ENCODE measurements around the gene HSF2BP.
"Not testable (repeated sequence)": the region's sequence is repeated elsewhere in the genome, so short reads cannot be mapped to it uniquely, and the experiment has no call there.

Gene HSF2BP

DNA sequence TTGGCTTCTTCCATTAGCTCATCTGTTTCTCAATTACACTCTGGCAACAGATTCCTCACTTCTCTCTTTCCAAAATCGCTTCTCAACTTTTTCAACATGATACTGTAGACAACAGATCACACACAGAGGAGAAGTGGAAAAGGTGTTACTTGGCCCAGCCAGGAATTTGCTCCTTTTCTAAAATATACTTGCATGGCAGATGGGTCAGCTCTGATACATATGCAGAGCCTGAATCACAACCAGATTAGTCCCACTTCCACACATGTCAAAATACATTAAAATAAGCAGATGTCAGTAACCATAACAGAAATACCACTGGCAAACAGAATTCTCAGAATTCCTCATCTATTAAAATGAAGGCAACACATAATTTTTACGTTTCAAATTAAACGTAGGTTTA, 89.1 kb downstream of the HSF2BP start:
- H3K27ac ChIP-seq (ENCODE audit: low read depth in 2 of 2, low read length in 2 of 2); H3K9ac ChIP-seq (ENCODE audit: low read depth in 1 of 2, low read length in 2 of 2); H3K9me3 ChIP-seq (ENCODE audit: control insufficient read depth in 2 of 2, low read length in 2 of 2); H3K27me3 ChIP-seq (ENCODE audit: control insufficient read depth in 2 of 2, insufficient read depth in 2 of 2, low read length in 2 of 2); H3K4me3 ChIP-seq (ENCODE audit: low read length in 2 of 2); H3K36me3 ChIP-seq (ENCODE audit: control insufficient read depth in 2 of 2, insufficient read depth in 2 of 2, low read length in 2 of 2); H3K4me1 ChIP-seq (ENCODE audit: control insufficient read depth in 2 of 2, insufficient read depth in 2 of 2, low read length in 2 of 2): not testable (repeated sequence)

DNA sequence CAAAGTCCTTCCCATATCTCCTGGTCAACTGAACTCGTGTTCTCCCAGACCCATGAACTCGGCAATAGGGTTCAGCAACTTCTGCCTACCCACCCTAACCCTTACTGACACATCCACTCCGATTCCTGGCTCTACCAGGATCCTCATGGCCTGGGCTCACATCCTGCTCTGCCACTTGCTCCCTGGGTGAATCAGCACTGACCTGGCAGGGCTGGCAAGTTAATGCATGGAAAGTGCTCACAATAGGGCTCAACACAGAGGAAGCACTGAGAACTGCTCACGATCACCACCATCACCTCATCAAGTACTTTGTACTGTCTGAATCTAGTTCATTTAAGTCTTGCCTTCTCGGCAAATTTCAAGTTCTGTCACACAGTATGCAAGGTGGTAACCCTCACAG, 96.8 kb downstream of the HSF2BP start:
- H3K9ac ChIP-seq (ENCODE audit: low read depth in 1 of 2, low read length in 2 of 2); H3K4me3 ChIP-seq (ENCODE audit: low read length in 2 of 2); H3K9me3 ChIP-seq (ENCODE audit: control insufficient read depth in 2 of 2, low read length in 2 of 2); H3K27ac ChIP-seq (ENCODE audit: low read depth in 2 of 2, low read length in 2 of 2); H3K27me3 ChIP-seq (ENCODE audit: control insufficient read depth in 2 of 2, insufficient read depth in 2 of 2, low read length in 2 of 2); H3K36me3 ChIP-seq (ENCODE audit: control insufficient read depth in 2 of 2, insufficient read depth in 2 of 2, low read length in 2 of 2); H3K4me1 ChIP-seq (ENCODE audit: control insufficient read depth in 2 of 2, insufficient read depth in 2 of 2, low read length in 2 of 2): not testable (repeated sequence)

DNA sequence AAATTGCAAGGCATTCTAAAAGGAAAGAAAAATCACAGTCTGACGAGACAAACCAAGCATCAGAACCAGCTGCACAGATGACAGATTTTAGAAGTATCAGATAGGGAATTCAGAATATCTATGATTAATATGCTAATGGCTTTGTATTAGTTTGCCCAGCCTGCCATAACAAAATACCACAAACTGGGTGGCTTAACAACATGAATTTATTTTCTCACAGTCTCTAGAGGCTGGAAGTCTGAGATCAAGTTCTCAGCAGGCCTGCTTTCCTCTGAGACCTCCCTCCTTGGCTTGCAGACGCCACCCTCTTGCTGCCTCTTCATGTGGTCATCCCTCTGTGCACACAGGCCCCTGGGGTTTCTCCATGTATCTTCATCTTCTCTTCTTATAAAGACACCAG, 118.7 kb downstream of the HSF2BP start:
- not testable (repeated sequence) for H3K9me3 ChIP-seq (ENCODE audit: control insufficient read depth in 2 of 2, low read length in 2 of 2); H3K27ac ChIP-seq (ENCODE audit: low read depth in 2 of 2, low read length in 2 of 2)

DNA sequence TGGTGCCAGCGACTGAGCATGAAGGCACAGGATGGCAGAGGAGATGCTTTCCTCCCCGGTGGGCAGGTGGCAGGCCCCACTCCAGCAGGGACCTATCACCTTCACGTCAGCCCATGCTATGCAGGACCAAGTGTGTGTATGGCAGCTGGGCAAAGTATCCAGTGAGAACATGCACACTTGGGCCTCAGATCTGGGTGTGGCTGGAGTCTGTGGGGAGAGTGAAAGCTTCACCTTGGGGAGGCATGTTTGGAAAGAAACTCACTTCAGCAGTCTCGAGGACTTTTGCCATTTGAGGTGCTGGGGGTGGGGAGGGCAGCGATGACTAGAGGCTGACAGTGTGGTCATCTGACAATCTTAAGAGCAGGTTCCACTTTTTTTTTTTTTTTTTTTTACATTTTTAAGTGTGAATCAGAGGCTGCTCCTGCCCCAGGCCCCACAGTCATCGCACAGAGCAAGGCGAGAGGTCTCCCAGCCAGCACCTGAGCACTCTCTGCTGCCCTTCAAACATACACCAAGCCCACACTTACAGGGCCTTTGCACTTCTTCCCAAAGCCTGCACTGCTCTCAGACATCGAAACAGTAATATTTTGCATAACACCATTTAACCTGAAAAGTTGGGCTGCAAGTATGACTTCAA, 136.7 kb downstream of the HSF2BP start:
- H3K9ac ChIP-seq (ENCODE audit: low read depth in 1 of 2, low read length in 2 of 2); H3K4me1 ChIP-seq (ENCODE audit: control insufficient read depth in 2 of 2, insufficient read depth in 2 of 2, low read length in 2 of 2); H3K27me3 ChIP-seq (ENCODE audit: control insufficient read depth in 2 of 2, insufficient read depth in 2 of 2, low read length in 2 of 2); H3K9me3 ChIP-seq (ENCODE audit: control insufficient read depth in 2 of 2, low read length in 2 of 2); H3K27ac ChIP-seq (ENCODE audit: low read depth in 2 of 2, low read length in 2 of 2); H3K36me3 ChIP-seq (ENCODE audit: control insufficient read depth in 2 of 2, insufficient read depth in 2 of 2, low read length in 2 of 2); H3K4me3 ChIP-seq (ENCODE audit: low read length in 2 of 2): not testable (repeated sequence)

More for the DNA sequence above, 118.7 kb downstream of the HSF2BP start:
- not testable (repeated sequence) for H3K36me3 ChIP-seq (ENCODE audit: control insufficient read depth in 2 of 2, insufficient read depth in 2 of 2, low read length in 2 of 2); H3K27me3 ChIP-seq (ENCODE audit: control insufficient read depth in 2 of 2, insufficient read depth in 2 of 2, low read length in 2 of 2); H3K9ac ChIP-seq (ENCODE audit: low read depth in 1 of 2, low read length in 2 of 2); H3K4me1 ChIP-seq (ENCODE audit: control insufficient read depth in 2 of 2, insufficient read depth in 2 of 2, low read length in 2 of 2); H3K4me3 ChIP-seq (ENCODE audit: low read length in 2 of 2)

DNA sequence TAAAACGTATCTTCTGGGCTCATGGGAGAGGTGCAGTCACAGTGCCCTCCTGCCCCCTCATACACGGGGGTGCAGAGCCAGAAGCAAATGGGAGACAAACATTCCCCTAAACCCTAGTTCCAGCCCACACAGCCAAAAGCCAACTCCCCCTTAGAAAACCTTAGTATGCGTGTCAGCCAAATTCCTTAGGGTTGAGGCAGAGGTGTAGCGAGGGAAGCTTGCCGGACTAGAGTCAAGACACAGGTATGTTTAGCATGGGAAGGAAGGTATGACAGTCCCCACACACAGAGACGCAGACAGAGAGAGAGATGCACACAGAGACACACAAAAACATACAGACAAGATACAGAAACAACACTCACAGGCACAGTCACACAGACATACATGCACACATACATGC, 141.6 kb downstream of the HSF2BP start:
- H3K9ac ChIP-seq (ENCODE audit: low read depth in 1 of 2, low read length in 2 of 2); H3K27ac ChIP-seq (ENCODE audit: low read depth in 2 of 2, low read length in 2 of 2); H3K4me3 ChIP-seq (ENCODE audit: low read length in 2 of 2); H3K27me3 ChIP-seq (ENCODE audit: control insufficient read depth in 2 of 2, insufficient read depth in 2 of 2, low read length in 2 of 2); H3K4me1 ChIP-seq (ENCODE audit: control insufficient read depth in 2 of 2, insufficient read depth in 2 of 2, low read length in 2 of 2); H3K36me3 ChIP-seq (ENCODE audit: control insufficient read depth in 2 of 2, insufficient read depth in 2 of 2, low read length in 2 of 2); H3K9me3 ChIP-seq (ENCODE audit: control insufficient read depth in 2 of 2, low read length in 2 of 2): not testable (repeated sequence)

DNA sequence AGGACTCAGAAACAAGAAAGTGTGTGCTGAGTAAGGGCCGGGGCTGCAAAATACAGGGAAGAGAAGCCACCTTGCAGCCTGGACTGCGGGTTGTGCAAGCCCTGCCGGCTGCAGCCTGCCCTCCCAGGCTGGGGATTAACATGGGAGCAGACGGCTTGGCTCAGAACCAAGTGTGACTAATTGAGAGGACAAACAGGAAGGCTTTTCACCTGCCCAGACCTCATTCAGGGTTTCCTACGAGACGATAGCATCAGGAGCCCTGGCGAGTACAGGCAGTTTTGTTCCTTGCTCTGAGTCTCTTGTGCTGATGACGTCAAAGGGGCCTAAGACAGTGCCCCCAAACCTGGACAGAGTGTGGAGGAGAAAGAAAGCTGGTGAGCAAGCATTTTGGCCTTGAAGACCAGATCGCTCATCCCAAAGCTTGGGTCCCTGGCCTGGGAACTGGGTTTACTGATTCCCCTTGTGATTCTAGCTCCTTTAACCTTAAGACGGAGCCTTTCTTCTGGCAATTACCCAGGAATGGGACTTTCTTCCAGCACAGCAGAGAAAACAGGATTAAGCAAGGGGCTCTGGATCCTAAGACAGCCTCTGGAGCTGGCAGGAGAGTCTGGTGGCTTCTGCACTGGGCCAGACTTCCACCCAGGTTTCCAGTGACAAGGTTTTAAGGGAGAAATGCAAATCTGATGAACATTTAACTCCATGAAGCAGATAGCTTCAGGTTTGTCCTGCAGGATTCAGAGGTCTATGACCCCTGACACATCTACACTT, 142.2 kb downstream of the HSF2BP start:
- H3K9me3 ChIP-seq (ENCODE audit: control insufficient read depth in 2 of 2, low read length in 2 of 2); H3K36me3 ChIP-seq (ENCODE audit: control insufficient read depth in 2 of 2, insufficient read depth in 2 of 2, low read length in 2 of 2); H3K27ac ChIP-seq (ENCODE audit: low read depth in 2 of 2, low read length in 2 of 2); H3K9ac ChIP-seq (ENCODE audit: low read depth in 1 of 2, low read length in 2 of 2); H3K4me1 ChIP-seq (ENCODE audit: control insufficient read depth in 2 of 2, insufficient read depth in 2 of 2, low read length in 2 of 2); H3K4me3 ChIP-seq (ENCODE audit: low read length in 2 of 2); H3K27me3 ChIP-seq (ENCODE audit: control insufficient read depth in 2 of 2, insufficient read depth in 2 of 2, low read length in 2 of 2): not testable (repeated sequence)

DNA sequence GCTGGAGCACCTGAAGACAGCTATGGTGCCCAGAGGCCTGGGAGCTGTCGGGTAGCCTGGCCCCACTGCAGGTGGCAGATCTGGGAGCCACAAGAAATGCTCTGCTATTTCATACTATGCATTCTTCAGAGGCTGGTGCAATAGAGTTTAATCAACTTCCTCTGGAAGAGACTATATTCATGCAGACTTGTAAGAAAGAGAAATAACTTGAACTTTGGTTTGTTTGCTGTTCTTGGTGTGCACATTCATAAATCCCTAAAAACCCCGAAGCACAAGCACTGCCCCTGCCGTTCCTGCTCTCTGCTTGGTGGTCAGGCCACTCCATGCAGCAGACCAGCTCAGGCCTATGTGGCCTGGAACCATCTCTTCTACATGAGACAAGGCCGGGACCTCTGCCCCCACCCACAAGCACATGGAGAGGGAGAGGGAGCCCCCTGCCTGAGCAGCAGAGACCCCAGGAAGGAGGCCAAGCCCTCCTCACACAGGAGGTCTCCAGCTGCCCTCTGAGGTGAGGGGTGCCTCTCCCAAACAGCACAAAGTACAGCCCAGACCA, 142.9 kb downstream of the HSF2BP start:
- H3K9ac ChIP-seq (ENCODE audit: low read depth in 1 of 2, low read length in 2 of 2); H3K27me3 ChIP-seq (ENCODE audit: control insufficient read depth in 2 of 2, insufficient read depth in 2 of 2, low read length in 2 of 2); H3K4me1 ChIP-seq (ENCODE audit: control insufficient read depth in 2 of 2, insufficient read depth in 2 of 2, low read length in 2 of 2); H3K9me3 ChIP-seq (ENCODE audit: control insufficient read depth in 2 of 2, low read length in 2 of 2); H3K36me3 ChIP-seq (ENCODE audit: control insufficient read depth in 2 of 2, insufficient read depth in 2 of 2, low read length in 2 of 2); H3K4me3 ChIP-seq (ENCODE audit: low read length in 2 of 2); H3K27ac ChIP-seq (ENCODE audit: low read depth in 2 of 2, low read length in 2 of 2): not testable (repeated sequence)

DNA sequence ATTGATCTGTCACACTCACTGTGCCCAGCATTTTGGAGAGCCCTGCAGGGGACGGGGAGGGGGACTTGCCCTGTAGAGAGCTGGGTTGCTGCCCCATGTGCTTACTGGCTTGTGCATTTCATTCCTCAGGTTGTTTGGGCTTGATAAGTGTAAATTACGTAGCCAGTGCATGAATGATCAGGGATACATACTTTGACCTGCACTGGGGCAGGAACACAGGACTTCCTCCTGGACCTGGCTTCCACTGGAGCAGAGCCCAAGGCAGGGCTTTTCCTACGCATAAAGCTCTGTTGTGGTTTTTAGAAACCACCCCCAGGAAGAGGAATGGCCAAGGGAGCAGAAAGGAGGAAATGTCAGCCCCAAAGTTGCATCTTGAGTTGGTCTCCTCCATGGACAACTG, 144.5 kb downstream of the HSF2BP start:
- not testable (repeated sequence) for H3K4me1 ChIP-seq (ENCODE audit: control insufficient read depth in 2 of 2, insufficient read depth in 2 of 2, low read length in 2 of 2); H3K36me3 ChIP-seq (ENCODE audit: control insufficient read depth in 2 of 2, insufficient read depth in 2 of 2, low read length in 2 of 2); H3K27ac ChIP-seq (ENCODE audit: low read depth in 2 of 2, low read length in 2 of 2); H3K9me3 ChIP-seq (ENCODE audit: control insufficient read depth in 2 of 2, low read length in 2 of 2); H3K9ac ChIP-seq (ENCODE audit: low read depth in 1 of 2, low read length in 2 of 2); H3K4me3 ChIP-seq (ENCODE audit: low read length in 2 of 2); H3K27me3 ChIP-seq (ENCODE audit: control insufficient read depth in 2 of 2, insufficient read depth in 2 of 2, low read length in 2 of 2)

DNA sequence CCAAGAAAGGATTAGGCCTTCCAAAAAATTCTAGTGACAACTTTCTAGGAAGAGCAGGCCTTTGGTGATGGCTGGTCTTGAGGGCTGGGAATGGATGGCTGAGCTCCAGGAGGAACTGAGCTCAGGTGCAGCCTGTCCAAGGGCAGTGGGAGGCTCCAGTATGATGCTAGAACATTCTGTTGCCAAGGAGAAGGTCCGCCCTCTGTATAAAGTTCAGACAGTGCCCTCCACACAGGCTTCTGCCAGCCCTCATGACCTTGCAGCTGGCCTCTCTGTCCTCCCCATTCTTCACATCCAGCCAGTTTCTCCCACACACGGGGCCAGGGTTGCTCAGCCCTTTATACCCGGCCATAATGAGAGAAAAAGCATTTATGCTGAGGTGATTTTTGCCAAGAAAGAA, 146.3 kb downstream of the HSF2BP start:
- not testable (repeated sequence) for H3K27ac ChIP-seq (ENCODE audit: low read depth in 2 of 2, low read length in 2 of 2); H3K4me1 ChIP-seq (ENCODE audit: control insufficient read depth in 2 of 2, insufficient read depth in 2 of 2, low read length in 2 of 2); H3K9me3 ChIP-seq (ENCODE audit: control insufficient read depth in 2 of 2, low read length in 2 of 2); H3K27me3 ChIP-seq (ENCODE audit: control insufficient read depth in 2 of 2, insufficient read depth in 2 of 2, low read length in 2 of 2); H3K9ac ChIP-seq (ENCODE audit: low read depth in 1 of 2, low read length in 2 of 2); H3K36me3 ChIP-seq (ENCODE audit: control insufficient read depth in 2 of 2, insufficient read depth in 2 of 2, low read length in 2 of 2); H3K4me3 ChIP-seq (ENCODE audit: low read length in 2 of 2)

DNA sequence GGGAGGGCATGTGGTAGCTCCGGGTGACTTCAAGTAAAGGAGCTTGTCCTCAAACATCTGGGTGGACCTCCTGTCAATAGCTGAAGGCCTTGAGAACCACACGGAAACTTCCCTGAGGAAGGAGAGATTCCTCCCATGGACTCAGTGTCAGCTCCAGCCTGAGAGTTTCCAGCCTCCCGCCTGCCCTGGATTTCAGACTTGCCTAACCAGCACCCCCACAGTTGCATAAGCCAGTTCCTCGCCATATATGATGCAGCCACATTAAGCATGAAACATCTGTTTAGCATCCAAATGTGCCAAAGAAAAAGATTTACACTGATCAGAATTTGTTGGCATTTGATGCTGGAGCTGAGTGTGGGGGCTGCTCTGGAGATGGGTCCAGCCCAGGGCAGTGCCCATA, 148.1 kb downstream of the HSF2BP start:
- not testable (repeated sequence) for H3K9me3 ChIP-seq (ENCODE audit: control insufficient read depth in 2 of 2, low read length in 2 of 2); H3K27me3 ChIP-seq (ENCODE audit: control insufficient read depth in 2 of 2, insufficient read depth in 2 of 2, low read length in 2 of 2); H3K27ac ChIP-seq (ENCODE audit: low read depth in 2 of 2, low read length in 2 of 2); H3K36me3 ChIP-seq (ENCODE audit: control insufficient read depth in 2 of 2, insufficient read depth in 2 of 2, low read length in 2 of 2); H3K4me3 ChIP-seq (ENCODE audit: low read length in 2 of 2); H3K9ac ChIP-seq (ENCODE audit: low read depth in 1 of 2, low read length in 2 of 2); H3K4me1 ChIP-seq (ENCODE audit: control insufficient read depth in 2 of 2, insufficient read depth in 2 of 2, low read length in 2 of 2)
